ENCODE measurements around the gene POLRMT.
"Not testable (repeated sequence)": the region's sequence is repeated elsewhere in the genome, so short reads cannot be mapped to it uniquely, and the experiment has no call there.

Gene POLRMT

DNA sequence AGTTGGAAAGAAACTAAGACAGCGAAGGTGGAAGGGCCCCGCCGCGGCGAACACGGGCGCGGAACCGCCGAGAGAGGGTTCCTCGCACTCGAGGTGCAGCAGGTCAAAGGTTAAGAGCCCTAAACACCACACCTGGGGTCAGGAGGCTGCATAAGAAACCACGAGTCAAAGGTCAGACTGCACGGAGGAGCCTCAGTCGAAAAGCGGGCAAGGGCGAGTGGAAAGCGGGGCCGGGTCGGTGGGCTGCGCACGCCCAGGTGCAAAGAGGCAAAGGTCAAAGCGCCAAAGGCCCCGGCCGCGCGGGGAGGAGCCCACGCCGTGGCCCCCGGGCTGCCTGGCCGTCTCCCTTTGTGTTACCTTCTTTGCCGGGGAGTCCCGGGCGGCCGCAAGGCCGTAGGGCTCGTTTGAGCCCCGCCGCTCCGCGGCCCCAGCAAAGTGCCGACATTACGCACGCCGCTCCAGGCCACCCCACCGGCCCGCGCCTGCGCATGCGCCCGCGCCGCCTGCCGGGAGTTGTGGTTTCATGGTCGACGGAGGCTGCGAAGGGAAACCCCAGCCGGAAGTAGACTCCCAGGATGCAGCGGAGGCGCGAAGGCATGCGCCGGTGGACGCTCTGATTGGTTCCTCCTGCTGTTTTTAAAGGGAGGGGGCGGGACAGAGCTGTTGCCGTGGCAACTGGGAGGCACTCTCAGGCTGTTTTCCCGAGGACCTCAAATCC is at the start of gene POLRMT:
POLRMT (minus strand) TSS at position 470 of the 718 bp plus-strand sequence; CDS start at position 445, 25 bp downstream.
- peak; percentile 88 to 94 for DNase-seq (ENCODE audit: low read depth in 2 of 2)

DNA sequence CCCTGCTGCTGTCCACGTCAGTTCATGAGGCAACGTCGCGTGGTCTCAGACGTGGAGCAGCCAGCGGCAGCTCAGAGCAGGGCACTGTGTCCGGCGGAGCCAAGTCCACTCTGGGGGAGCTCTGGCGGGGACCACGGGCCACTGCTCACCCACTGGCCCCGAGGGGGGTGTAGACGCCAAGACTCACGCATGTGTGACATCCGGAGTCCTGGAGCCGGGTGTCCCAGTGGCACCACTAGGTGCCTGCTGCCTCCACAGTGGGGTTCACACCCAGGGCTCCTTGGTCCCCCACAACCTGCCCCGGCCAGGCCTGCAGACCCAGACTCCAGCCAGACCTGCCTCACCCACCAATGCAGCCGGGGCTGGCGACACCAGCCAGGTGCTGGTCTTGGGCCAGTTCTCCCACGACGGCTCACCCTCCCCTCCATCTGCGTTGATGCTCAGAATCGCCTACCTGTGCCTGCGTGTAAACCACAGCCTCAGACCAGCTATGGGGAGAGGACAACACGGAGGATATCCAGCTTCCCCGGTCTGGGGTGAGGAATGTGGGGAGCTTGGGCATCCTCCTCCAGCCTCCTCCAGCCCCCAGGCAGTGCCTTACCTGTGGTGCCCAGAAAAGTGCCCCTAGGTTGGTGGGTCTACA is 49.5 kb upstream of the POLRMT start:
- no peak for DNase-seq (ENCODE audit: low read depth in 2 of 2)

GRCh38 chr19:681029-682019 is 48.0 kb upstream of the POLRMT start:
- peak in 1 of 2 donors; percentile 82 for DNase-seq (ENCODE audit: low read depth in 2 of 2)

DNA sequence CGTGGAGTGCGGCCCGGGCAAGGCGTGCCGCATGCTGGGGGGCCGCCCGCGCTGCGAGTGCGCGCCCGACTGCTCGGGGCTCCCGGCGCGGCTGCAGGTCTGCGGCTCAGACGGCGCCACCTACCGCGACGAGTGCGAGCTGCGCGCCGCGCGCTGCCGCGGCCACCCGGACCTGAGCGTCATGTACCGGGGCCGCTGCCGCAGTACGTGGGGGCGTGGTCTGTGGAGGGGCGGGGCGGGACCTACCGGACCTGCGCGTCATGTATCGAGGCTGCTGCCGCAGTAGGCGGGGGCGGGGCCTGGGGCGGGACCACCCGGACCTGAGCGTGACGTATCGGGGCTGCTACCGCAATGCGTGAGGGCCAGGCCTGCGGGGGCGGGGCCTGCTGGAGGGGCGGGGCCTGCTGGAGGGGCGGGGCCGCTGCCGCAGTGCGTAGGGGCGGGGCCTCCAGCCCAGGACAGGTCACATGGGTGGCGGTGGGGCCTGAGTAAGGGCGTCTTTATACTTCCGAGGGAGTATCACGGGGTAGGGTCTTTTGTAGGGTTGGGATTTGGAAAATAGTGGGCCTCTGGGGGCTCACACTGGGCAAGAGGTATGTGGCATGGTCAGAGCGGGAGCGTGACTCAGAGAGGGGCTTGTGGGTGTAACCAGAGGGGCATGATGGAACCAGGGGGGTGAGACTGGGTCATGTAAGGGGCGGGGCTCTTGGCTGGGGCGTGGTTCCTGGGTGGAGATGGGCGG is 47.1 kb upstream of the POLRMT start:
- DNase-seq (ENCODE audit: low read depth in 2 of 2) = peak; percentile 100

GRCh38 chr19:679418-680286 is 46.3 kb upstream of the POLRMT start:
- DNase-seq (ENCODE audit: low read depth in 2 of 2) = no peak

GRCh38 chr19:678791-679388 is 45.6 kb upstream of the POLRMT start:
- DNase-seq (ENCODE audit: low read depth in 2 of 2) = no peak

- no peak for DNase-seq (ENCODE audit: low read depth in 2 of 2)
These were observed 44.5 kb upstream of the POLRMT start for GRCh38 chr19:677601-678436.

GRCh38 chr19:677201-677600 is 43.9 kb upstream of the POLRMT start:
- DNase-seq (ENCODE audit: low read depth in 2 of 2) = no peak

DNA sequence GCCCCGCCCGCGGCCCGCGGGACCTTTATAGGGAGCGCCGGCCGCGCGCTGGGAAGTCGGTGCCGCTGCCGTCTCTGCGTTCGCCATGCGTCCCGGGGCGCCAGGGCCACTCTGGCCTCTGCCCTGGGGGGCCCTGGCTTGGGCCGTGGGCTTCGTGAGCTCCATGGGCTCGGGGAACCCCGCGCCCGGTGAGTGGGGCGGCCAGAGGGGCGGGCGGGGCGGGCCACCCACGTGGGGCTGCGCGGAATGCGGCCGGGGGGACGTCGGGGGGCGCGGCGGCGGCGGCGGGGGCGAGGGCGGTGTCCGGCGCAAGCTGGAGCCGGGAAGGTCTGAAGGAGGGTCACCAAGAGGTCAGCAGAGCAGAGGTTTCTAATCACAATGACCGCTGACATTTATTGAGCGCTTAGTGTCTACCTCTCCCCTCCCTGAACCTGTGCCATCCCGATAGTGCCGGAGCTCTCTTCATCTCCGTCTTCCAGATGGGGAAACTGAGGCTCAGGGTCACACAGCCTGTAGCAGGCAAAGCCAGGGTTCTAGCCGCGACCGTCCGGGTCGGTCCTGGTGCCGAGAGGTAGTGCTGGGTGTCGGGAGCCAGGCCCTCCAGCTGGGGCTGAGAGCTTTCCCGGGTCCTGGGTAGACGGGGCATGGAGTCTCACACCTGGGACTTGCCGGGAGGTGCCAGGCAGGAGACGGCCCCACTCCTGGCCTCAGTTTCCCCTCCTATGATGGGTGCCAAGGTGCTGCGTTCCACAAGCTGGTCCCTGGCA is 43.2 kb upstream of the POLRMT start, which contains the start of gene FSTL3:
FSTL3 (plus strand) TSS at position 54 of the 767 bp plus-strand sequence; CDS start at position 86, 32 bp downstream.
- no peak for DNase-seq (ENCODE audit: low read depth in 2 of 2)

GRCh38 chr19:676007-676338 is 42.6 kb upstream of the POLRMT start:
- no peak for DNase-seq (ENCODE audit: low read depth in 2 of 2)

GRCh38 chr19:674282-675151 is 41.2 kb upstream of the POLRMT start:
- no peak for DNase-seq (ENCODE audit: low read depth in 2 of 2)

- DNase-seq (ENCODE audit: low read depth in 2 of 2) = no peak
These were observed 37.3 kb upstream of the POLRMT start for GRCh38 chr19:670609-671075.

DNA sequence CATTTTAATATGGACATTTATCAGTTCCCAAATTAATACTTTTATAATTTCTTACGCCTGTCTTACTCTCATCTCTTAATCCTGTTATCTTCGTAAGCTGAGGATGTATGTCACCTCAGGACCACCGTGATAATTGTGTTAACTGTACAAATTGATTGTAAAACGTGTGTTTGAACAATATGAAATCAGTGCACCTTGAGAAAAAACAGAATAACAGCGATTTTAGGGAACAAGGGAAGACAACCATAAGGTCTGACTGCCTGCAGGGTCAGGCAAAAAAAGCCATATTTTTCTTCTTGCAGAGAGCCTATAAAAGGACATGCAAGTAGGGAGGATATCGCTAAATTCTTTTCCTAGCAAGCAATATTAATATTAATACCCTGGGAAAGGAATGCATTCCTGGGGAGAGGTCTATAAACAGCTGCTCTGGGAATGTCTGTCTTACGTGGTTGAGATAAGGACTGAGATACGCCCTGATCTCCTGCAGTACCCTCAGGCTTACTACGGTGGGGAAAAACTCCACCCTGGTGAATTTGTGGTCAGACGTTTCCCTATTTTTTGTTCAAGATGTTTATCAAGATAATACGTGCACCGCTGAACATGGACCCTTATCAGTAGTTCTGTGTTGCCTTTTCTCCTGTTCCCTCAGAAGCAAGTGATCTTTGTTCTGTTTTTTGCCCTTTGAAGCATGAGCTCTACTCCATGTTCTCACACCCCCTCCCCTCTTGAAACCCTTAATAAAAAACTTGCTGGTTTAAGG is 35.5 kb upstream of the POLRMT start:
- not testable (repeated sequence) for DNase-seq (ENCODE audit: low read depth in 2 of 2)

GRCh38 chr19:666985-667573 is 33.7 kb upstream of the POLRMT start:
- DNase-seq (ENCODE audit: low read depth in 2 of 2) = not testable (repeated sequence)

DNA sequence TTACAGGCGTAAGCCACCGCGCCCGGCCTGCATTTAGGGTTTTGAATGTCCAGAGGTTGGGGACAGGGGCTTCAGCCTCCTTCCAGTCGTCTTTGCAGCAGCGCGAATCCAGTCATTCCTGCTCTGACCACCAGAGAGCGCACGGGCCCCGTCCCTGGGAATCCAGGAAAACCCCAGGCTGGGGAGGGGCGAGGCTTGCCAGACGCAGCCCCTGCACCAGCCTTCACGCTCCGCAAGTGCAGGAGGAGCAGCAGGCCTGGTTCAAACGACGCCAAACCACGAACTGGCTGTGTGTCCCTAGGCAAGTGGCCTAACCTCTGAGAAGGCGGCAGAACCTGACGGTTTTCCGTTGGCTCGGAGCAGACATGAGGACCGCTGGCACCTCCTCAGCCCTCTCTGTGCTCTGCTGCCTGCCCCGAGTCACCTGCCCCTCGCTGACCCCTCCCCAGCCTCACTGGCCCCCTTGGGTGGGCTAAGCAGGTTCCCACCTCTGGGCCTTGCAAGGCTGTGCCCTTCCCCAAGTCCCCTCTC is 31.6 kb upstream of the POLRMT start:
- peak; percentile 45 to 79 for DNase-seq (ENCODE audit: low read depth in 2 of 2)

GRCh38 chr19:663682-664117 is 30.4 kb upstream of the POLRMT start:
- DNase-seq (ENCODE audit: low read depth in 2 of 2) = no peak

Data from stimulated activated CD4-positive, alpha-beta T cell treated with anti-CD3 and anti-CD28 coated beads, Interleukin-1b, Interleukin-23, amount 100 ng/mL, for 1 hour (primary cell).